Fibroblast of villous mesenchyme (primary cell): ENCODE results near the gene PGC. TPM values are rescaled to one million over a fixed set of nuclear protein-coding genes. Genes with fewer than 3 reads are reported as not detected.

Source experiments
- DNase-seq: peaks from one replicate; pipeline ENCODE4 v3.0.0-alpha.2; 2010; ENCODE audit warnings: low read depth
- H3K4me3 ChIP-seq: 2 replicates; pipeline ENCODE4 v1.5.1; 2011; ENCODE audit warnings: low read depth, mild to moderate bottlenecking, low read length
- CTCF ChIP-seq: IDR thresholded peaks from 2 replicates; pipeline ENCODE4 v1.5.1; 2012; ENCODE audit warnings: low read depth, mild to moderate bottlenecking, low read length; ENCODE audit not compliant: insufficient read depth
- total RNA-seq: library from RNA; depleted of rRNA; stranded (reverse); fragments of >200 nt; gene quantifications from 2 replicates; pipeline ENCODE4 v1.2.3, GENCODE V29; 2012

The PGC gene
- total RNA-seq, result not detected in 2 replicates

- DNase-seq, result no peak
- H3K4me3 ChIP-seq, result no peak within 1 kb of the TSS
- TF ChIP-seq CTCF, result no peak
Observed at GRCh38 chr6:41747256-41748101, at the start of gene PGC. TSS of gene PGC (minus strand) at chr6:41747397. CDS start at chr6:41747334, 63 bp downstream.

GRCh38 chr6:41796474-41796873 is 49.3 kb upstream of the PGC start:
- no peak for DNase-seq
- H3K4me3 ChIP-seq, result no peak overlapping the region
- no peak for TF ChIP-seq CTCF

- TF ChIP-seq CTCF, result no peak
- DNase-seq, result no peak
- no peak overlapping the region for H3K4me3 ChIP-seq
Observed at GRCh38 chr6:41791984-41792383, 44.8 kb upstream of the PGC start.

GRCh38 chr6:41791305-41791704 is 44.1 kb upstream of the PGC start:
- no peak for TF ChIP-seq CTCF
- no peak for DNase-seq
- no peak overlapping the region for H3K4me3 ChIP-seq

GRCh38 chr6:41790045-41790444 is 42.8 kb upstream of the PGC start:
- no peak for TF ChIP-seq CTCF
- no peak for DNase-seq
- H3K4me3 ChIP-seq, result no peak overlapping the region

GRCh38 chr6:41789390-41789724 is 42.2 kb upstream of the PGC start:
- H3K4me3 ChIP-seq, result no peak overlapping the region
- TF ChIP-seq CTCF, result no peak
- DNase-seq, result no peak
